D721Med (cell line): ENCODE measurements around the gene NPNT.

Source experiments
- DNase-seq: peaks from one replicate; pipeline ENCODE4 v3.0.0; 2011; ENCODE audit warnings: low spot score; ENCODE audit not compliant: insufficient read length
- FAIRE-seq: peaks from 2 replicates; lab custom pipeline; 2011; peaks lifted over from hg19 to GRCh38; lab: Jason Lieb, UNC
- CTCF ChIP-seq: IDR thresholded peaks from 2 replicates; pipeline ENCODE4 v1.5.1; 2012; ENCODE audit warnings: mild to moderate bottlenecking, control low read depth; ENCODE audit not compliant: insufficient read depth; ENCODE audit errors: missing control alignments

The NPNT gene

GRCh38 chr4:106019771-106020170, 124.5 kb downstream of the NPNT start:
- FAIRE-seq (no peak), DNase-seq (no peak)
- TF ChIP-seq CTCF = no peak
